GM19025 (cell line): ENCODE data around the gene PSMG3.

ENCODE experiments used
- ATAC-seq: cut with Tn5 transposase; IDR thresholded peaks from one replicate; pipeline ENCODE4 v1.9.1; 2021; ENCODE audit warnings: mild to moderate bottlenecking, low read depth, moderate library complexity; ENCODE audit not compliant: unreplicated experiment

PSMG3 gene

GRCh38 chr7:1580422-1581030 lies 10.7 kb upstream of the PSMG3 start:
- no peak for ATAC-seq

GRCh38 chr7:1579481-1580421 lies 9.9 kb upstream of the PSMG3 start:
- no peak for ATAC-seq

- ATAC-seq: no peak
Observed at GRCh38 chr7:1578513-1578912, 8.7 kb upstream of the PSMG3 start.

DNA sequence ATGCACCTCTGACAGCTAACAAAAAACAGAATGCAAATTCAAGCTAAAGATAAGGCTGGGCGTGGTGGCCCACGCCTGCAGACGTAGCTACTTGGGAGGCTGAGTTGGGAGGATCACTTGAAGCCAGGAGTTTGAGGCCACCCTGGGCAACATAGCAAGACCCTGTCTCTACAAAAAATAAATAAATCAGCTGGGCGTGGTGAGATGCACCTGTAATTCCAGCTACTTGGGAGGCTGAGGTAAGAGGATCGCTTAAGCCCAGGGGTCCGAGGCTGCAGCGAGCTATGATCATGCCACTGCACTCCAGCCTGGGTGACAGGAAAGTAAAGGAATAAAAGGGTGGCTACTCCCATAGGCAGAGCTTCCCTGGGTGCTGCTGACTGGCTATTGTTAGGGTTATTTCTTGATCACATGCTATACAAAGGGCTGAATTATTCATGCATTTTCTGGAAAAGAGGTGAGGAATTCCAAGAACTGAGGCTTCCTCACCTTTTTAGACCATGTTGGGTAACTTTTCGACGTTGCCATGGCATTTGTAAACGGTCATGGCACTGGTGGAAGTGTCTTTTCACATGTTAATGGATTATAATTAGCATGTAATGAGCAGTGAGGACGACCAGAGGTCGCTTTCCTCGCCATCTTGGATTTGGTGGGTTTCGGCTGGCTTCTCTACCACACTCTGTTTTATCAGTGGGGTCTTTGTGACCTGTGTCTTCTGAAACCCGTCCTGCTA lies 6.9 kb upstream of the PSMG3 start:
- ATAC-seq: no peak

GRCh38 chr7:1575809-1576208 lies 6.0 kb upstream of the PSMG3 start:
- no peak for ATAC-seq

GRCh38 chr7:1572111-1572822 lies 2.4 kb upstream of the PSMG3 start:
- ATAC-seq: no peak

DNA sequence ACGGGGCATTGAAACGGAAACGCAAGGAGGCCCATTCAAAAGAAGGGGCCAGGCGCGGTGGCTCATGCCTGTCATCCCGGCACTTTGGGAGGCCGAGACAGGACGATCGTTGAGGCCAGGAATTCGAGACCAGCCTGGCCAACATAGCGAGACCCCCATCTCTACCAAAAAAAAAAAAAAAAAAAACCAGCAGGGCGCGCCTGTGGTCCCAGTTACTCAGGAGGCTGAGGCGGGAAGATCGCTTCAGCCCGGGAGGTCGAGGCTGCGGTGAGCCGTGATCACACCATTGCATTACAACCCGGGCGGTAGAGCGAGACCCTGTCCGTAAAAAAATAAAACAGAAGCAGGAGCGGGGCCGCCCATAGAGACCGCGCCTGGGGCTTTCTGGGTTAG lies 396 bp downstream of the PSMG3 start:
- ATAC-seq: no peak

DNA sequence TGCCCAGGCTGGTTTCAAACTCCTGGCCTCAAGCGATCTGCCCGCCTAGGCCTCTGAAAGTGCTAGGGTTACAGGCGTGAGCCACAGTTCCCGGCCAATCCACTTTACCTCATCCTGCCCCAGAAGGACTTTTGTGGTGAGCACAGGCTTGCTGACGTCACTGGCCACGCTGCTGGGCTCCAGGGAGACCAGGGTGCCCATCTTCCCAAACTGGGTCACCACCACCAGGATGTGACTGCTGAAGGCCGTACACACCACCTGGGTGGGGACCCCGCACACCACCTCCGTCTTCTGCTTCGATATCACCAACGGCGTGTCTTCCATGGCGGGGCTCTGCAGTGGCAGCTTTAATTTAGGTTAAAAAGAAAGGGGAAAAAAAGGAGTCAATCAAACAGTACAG lies 816 bp downstream of the PSMG3 start:
- ATAC-seq: no peak

- no peak for ATAC-seq
Observed at GRCh38 chr7:1567896-1568510, 1.8 kb downstream of the PSMG3 start.

GRCh38 chr7:1567049-1567771 lies 2.6 kb downstream of the PSMG3 start:
- no peak for ATAC-seq

DNA sequence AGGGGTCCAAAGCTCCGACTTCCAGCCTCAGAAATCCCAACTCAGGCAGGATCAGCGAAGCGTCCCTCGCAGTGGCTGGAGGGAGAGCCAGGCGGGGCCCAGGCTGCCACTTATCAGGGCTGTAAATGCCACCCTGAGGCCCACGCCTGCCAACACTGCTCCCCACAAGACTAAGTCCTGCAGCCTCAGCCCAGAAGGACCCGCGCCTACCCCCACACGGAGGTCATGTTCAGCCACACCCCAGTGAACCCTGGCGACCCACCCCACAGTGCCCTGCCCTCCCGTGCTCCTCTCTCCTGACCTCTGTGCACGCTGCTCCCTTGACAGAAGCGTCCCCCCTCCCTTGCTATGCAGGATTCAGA lies 3.2 kb downstream of the PSMG3 start:
- ATAC-seq: no peak

DNA sequence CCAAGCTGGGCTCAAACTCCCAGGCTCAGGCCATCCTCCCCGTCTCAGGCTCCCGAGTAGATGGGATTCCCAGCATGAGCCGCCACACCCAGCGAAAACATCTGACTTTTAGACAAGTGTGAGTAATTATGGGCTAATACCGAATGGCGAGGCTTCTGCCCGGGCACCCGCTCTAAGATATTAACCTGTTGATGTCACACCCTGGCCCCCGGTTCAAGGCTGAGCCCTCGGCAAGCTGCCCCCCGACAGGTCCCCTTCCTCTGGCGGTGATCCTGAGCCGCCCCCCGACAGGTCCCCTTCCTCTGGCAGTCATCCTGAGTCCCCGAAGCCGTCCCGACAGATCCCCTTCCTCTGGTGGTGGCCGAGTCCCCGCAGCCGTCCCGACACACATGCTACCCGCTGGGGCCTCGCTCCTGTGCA lies 5.2 kb downstream of the PSMG3 start:
- no peak for ATAC-seq

GRCh38 chr7:1563981-1564602 lies 5.7 kb downstream of the PSMG3 start:
- ATAC-seq: no peak

DNA sequence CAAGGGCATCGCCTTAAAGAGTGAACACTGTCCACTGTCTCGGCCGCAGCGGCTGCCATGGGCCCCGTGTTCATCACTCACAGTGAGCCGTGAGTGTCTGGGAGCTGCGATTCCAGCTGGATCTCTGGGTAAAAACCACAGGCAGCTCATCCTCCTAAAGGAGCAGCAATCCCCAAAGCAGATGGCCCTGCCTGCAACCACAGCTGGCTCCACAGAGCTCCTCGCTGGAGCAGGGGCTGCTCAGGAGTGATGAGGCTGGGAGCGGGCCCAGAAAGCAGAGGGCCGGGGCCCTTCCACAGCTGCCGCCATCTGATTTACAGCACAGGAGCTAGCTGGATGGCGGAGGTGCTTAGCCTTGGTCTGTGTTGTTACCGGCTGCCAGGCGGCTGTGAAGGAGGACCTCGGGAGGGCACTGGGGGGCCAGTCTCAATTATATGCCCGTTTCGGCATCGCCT lies 7.2 kb downstream of the PSMG3 start:
- no peak for ATAC-seq

- ATAC-seq: no peak
Observed at GRCh38 chr7:1562116-1562515, 7.7 kb downstream of the PSMG3 start.

DNA sequence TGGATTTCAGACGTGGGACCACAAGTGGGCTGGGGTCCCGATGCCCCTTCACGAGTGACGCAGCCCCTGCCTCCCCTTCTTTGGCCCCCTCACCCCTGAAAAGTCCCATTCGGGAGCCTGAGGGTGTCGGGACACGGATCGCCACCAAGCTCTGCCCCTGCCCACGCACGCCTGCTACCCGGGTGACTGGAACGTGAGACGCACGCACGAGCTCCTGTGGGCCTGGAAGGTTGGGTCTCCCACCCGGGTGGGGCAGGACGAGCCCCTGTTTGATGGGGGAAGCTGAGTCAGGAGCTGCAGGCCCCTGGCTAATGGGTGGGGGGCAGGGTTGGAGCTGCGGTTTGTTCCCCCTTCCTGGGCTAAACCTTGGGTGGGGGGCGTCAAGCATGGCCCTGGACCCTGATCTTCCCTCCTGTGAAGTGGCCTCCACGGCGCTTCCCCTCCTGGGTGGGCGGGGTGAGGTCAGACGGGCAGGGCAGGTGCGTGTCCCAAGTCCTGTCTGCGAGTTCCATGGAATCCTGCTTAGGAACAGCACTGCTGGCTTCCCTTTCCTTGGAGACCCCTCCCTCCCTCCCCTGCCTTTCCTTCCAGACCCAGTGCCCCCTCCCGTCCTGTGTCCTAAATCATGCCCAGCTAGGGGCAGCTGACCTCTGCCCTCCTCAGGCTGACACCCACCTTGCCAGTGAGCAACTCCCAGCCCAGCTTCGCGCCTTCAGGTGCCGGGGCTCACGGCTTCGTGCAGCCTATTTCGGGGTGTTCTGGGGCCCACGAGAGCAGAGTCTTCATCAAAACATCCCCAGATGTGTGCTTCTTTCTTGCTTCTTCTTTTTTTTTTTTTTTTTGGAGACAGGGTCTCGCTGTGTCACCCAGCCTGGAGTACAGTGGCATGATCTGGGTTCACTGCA lies 8.5 kb downstream of the PSMG3 start:
- ATAC-seq: no peak

DNA sequence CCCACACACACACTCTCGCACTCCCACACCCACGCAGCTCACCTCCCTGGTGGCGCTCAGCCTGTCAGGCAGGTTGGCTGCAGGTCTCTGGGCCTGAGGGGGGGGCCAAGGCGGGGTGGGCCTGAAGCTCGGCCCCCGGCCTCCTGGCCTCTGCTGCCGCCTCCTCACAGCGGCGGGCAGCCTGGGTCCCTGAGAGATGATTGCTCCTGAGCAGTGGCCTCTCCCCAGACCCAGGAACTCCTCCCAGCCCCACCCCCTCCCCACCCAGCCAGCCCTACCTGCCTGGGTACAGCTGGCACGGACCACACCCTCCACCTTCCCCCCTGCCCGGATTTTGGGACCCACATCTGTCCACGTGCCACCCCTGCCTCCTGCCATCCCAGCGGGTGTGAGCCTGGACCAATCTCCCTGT lies 9.2 kb downstream of the PSMG3 start:
- no peak for ATAC-seq
